ENCODE measurements around the gene NDUFV1.

- no peak for TF ChIP-seq CTCF (IDR thresholded peaks at IDR 0.05)
- no peak for TF ChIP-seq POLR2A (IDR thresholded peaks at IDR 0.05)
Measured at GRCh38 chr11:67581469-67581868, 25.3 kb upstream of the NDUFV1 start.

Data from gastroesophageal sphincter (tissue), 3 donors.